Upper lobe of left lung (tissue), 4 donors: ENCODE measurements around the gene KDM4B.

Experiments used
- EP300 ChIP-seq, 4 donors: sonication (generic); formaldehyde crosslinking; IDR thresholded peaks; one replicate each; pipeline ENCODE4 v1.5.1; 2017; ENCODE audit warnings: antibody characterized with exemption in 4 of 4, control low read depth in 2 of 4
- POLR2A ChIP-seq, 4 donors: fragments of 450-650 bp; IDR thresholded peaks; one replicate each; pipeline ENCODE4 v1.5.1; 2016 to 2017; ENCODE audit warnings: antibody characterized with exemption in 4 of 4, mild to moderate bottlenecking in 2 of 4
- POLR2AphosphoS5 ChIP-seq, 2 donors: sonication (generic); formaldehyde crosslinking; IDR thresholded peaks; one replicate each; pipeline ENCODE4 v1.5.1; 2017; ENCODE audit warnings: antibody characterized with exemption in 2 of 2
- TF ChIP-seq, protein P1 (sequence below), 6 experiments: fragments of 450-650 bp in 4 of 6; fragments of 200-600 bp in 2 of 6; sonication (generic) in 2 of 6; IDR thresholded peaks; one replicate each; pipeline ENCODE4 v1.5.1; 2016 to 2019; ENCODE audit warnings: antibody characterized with exemption in 6 of 6

DNA sequence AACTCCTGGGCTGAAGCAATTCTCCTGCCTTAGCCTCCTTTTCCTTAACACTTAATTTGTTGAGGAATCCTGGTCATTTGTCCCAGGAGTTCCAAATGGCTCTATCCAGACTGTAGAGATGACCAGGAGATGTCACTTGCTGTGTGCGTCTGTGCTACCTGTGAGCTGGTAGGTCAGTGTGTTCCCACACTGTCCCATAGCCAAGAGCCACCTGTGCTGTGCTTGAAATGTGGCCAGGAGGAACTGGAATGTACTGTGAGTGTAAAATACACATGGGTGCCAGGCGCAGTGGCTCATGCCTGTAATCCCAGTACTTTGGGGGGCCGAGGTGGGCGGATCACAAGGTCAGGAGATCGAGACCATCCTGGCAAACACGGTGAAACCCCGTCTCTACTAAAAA is 29.4 kb upstream of the KDM4B start:
- TF ChIP-seq, protein P1, sequence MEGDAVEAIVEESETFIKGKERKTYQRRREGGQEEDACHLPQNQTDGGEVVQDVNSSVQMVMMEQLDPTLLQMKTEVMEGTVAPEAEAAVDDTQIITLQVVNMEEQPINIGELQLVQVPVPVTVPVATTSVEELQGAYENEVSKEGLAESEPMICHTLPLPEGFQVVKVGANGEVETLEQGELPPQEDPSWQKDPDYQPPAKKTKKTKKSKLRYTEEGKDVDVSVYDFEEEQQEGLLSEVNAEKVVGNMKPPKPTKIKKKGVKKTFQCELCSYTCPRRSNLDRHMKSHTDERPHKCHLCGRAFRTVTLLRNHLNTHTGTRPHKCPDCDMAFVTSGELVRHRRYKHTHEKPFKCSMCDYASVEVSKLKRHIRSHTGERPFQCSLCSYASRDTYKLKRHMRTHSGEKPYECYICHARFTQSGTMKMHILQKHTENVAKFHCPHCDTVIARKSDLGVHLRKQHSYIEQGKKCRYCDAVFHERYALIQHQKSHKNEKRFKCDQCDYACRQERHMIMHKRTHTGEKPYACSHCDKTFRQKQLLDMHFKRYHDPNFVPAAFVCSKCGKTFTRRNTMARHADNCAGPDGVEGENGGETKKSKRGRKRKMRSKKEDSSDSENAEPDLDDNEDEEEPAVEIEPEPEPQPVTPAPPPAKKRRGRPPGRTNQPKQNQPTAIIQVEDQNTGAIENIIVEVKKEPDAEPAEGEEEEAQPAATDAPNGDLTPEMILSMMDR (IDR thresholded peaks at IDR 0.05), result no peak
- TF ChIP-seq POLR2A (IDR thresholded peaks at IDR 0.05), result no peak
- TF ChIP-seq EP300 (IDR thresholded peaks at IDR 0.05), result no peak
- TF ChIP-seq POLR2AphosphoS5 (IDR thresholded peaks at IDR 0.05), result no peak
